Measurements from ENCODE around the gene TNK1.

GRCh38 chr17:7432296-7432695 is 51.4 kb downstream of the TNK1 start:
- TF ChIP-seq EGR1 (IDR thresholded peaks at IDR 0.05; ENCODE audit: borderline replicate concordance, low read depth, low read length) (no peak), POLR2A (IDR thresholded peaks at IDR 0.05; ENCODE audit: control extremely low read depth in 1 of 2, low read depth in 2 of 2, low read length in 2 of 2) (no peak), CTCF (IDR thresholded peaks at IDR 0.05; ENCODE audit: control extremely low read depth in 1 of 3, insufficient read depth in 1 of 3, low read depth in 1 of 3, low read length in 3 of 3) (no peak), RBBP5 (IDR thresholded peaks at IDR 0.05; ENCODE audit: borderline replicate concordance, low read depth, low read length) (no peak), SP1 (IDR thresholded peaks at IDR 0.05; ENCODE audit: low read depth, low read length) (no peak), YY1 (IDR thresholded peaks at IDR 0.05; ENCODE audit: low read depth, low read length) (no peak), SAP30 (IDR thresholded peaks at IDR 0.05; ENCODE audit: insufficient read depth, insufficient replicate concordance, low read length) (no peak), ATF3 (IDR thresholded peaks at IDR 0.05; ENCODE audit: insufficient read depth, low read depth, low read length) (no peak)
